ENCODE measurements around the gene MED29.

Gene MED29

GRCh38 chr19:39399668-39400050 is 8.5 kb downstream of the MED29 start:
- DNase-seq, result no peak

GRCh38 chr19:39400061-39400460 is 8.9 kb downstream of the MED29 start:
- DNase-seq, result no peak

- no peak for DNase-seq
These were observed 9.9 kb downstream of the MED29 start for GRCh38 chr19:39401070-39401548.

DNA sequence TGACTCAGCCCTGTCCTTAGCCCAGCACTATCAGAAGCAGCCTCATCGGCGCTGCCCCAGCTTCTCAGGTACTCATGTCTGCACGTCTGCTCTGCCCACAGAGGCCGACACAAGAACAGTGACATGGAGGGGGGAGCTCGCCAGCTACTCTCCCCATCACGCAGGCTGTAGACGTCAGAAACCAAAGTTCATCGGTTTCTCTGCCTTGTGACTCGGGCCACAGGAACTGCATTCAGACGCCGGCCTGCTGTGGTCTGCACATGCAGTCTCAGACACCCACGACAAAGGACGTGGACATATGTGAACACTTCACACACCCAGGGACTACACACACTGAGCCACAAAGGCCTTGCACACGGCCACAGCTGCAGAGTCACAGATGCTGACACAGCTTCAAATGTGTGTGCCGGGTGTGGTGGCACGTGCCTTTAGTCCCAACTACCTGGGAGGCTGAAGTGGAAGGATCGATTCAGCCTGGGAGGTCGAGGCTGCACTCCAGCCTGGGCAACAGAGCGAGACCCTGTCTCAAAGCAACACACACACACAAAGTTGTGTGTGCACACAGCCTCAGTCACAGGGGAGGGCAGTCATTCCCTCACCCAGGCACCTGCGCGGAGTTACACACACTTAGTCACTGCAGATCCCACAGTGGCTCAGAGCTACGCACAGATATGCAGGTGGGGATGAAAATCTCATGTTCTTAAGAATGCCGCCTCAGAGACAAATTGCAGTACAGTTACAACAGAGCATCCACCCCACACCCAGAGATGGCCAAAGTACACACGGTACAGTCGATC is 10.6 kb downstream of the MED29 start:
- DNase-seq, result peak; percentile 86

DNA sequence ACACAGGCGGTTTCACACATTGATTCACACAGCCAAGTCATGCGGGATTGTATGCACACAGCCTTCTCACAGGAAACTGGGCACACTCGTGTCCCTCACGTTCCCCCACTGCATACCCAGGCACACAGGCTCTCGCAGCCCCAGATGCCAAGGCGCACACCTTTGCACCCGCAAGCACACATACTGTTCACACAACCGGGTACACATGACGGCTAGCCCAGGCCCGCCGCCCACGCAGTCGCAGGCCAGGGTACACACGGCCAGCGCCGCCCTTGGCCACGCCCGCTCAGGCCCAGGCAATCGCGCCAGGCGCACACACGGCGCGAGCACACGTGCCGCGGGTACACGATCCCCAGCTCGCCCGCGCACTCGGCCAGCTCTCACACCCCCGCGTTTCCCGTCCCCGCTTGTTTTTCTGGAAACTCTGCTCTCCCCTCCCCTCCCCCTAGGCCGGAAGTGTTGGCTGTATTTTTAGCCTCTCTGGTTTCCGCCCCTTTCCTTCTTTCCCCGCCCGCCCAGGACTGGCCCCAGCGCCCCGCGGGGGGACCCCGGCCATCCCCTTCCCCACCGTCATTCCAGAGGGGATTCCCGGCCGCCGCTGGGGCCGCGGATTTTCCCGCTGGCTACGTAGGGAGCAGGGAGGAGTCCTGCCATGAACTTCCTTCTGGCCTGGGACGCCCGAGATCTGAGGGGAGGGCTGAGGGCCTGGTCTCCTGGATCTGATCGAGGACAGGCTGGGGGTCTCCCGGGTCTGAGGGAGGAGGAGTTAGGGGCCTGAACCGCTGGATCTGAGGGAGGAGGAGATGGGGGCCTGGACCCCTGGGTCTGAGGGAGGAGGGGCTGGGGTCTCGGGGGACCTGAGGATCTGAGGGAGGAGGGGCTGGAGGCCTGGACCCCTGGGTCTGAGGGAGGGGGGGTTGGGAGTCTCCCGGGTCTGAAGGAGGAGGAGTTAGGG is 11.4 kb downstream of the MED29 start:
- DNase-seq, result peak; percentile 84

DNA sequence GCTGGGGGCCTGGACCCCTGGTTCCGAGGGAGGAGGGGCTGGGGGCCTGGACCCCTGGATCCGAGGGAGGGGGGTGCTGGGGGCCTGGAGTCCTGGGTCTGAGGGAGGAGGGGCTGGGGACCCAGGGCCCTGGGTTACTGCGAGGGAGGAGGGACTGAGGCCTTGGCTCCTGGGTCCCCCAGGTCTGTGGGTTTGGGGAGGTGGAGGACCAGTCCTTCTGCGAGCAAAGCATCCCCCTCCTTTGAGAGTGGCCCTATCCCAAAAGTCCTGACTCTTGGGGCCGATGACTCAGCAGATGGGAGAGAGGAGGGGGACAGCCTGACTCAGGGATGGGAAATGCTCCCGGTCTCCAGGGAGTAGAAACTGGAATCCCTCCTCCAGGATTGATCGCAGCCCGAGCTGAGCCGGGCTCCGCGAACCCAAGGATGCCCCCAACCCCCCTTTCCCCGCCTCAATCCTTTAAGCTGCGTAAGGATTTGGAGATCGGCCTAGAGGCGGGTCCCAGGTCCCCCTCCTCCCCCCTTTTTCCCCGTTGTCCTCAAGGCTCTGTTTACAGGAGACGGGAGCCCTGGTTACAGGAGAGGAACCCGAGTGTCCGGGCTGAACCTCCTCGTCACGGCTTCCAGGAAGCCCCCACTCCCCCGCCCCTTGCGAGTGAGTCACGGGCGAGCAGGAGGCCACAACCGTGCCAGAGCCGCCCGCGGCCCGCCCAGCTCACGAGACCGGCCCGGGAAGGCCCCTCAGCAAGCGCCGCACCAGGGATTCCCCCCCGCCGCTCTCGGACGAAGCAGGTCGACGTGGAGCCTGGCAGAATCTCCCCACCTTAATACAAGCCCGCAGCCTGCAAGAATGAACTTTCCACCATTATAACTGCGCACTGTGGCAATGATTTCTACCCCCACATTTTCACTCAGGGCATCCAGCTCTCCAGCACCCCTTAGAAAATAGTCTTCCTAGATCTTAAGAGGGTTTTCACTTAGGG is 12.4 kb downstream of the MED29 start:
- peak; percentile 98 for DNase-seq

GRCh38 chr19:39405261-39405957 is 14.2 kb downstream of the MED29 start:
- no peak for DNase-seq

DNA sequence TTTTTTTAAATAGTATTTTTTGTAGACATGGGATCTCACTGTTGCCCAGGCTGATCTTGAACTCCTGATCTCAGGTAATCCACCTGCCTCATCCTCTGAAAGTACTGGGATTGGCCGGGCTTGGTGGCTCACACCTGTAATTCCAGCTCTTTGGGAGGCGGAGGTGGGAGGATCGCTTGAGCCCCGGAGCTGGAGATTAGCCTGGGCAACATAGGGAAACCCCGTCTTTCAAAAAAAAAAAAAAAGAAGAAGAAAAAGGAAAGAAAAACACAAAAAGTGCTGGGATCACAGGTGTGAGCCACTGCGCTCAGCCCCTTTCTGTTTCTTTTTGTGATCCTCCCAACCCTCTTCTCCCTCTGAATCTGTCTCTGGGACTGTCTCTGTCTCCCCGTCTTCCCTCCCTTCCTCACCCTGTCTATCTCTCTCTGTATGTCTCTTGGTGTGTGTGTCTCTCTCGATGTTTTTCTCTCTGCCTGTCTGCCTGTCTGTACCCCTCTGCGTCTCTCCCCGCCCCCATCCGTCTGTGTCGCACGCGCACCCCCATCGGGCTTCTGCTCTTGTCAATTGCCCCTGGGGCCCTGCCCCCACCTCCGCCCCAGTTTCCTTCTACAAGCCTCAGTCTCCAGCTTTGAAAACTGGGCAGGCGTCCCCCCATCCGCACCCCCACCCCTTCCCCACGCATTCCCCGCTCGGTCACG is 14.9 kb downstream of the MED29 start:
- peak; percentile 93 for DNase-seq

DNA sequence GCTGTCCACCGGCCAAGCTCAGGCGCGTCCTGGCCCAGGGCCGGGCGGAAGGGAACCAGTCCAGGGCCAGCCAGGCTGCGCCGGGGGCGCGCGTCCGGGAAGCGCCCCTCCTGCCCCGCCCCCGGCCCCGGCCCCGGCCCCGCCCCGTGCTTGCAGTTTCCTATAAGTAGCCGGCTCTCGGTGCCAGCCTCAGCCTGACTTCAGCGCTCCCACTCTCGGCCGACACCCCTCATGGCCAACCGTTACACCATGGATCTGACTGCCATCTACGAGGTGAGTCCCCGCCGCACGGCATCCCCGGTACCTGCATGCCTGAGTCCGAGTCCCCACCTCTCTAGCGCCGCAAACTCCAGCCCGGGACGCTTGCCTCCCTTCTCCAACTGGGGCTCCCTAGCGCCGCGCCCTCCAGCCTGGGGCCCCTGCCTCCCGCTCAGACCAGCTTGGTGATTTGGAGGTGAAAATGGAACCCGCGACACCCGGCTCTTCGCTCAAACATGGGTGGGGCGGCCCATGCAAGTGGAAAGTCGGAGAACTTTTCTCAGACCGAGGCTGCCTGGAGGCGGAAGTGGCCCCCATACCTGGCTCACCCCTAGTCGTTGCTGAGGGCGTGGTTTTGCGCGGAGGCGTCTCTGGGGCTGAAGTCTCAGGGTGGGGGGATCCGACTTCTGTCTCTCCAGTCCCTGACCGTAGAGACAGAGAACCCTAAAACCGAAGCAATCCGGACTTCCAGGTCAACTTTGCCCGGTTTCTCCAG is 15.7 kb downstream of the MED29 start, which contains the start of gene ZFP36:
ZFP36 (plus strand) TSS at position 192 of the 754 bp plus-strand sequence; CDS start at position 250, 58 bp downstream.
- DNase-seq, result peak; percentile 90

- no peak for DNase-seq
These were observed 16.2 kb downstream of the MED29 start for GRCh38 chr19:39407410-39407659.

GRCh38 chr19:39407660-39408391 is 16.6 kb downstream of the MED29 start:
- DNase-seq, result peak; percentile 64

GRCh38 chr19:39408392-39409207 is 17.4 kb downstream of the MED29 start:
- peak; percentile 46 for DNase-seq

GRCh38 chr19:39409208-39410016 is 18.2 kb downstream of the MED29 start:
- DNase-seq, result peak; percentile 94

- peak; percentile 82 for DNase-seq
These were observed 19.0 kb downstream of the MED29 start for GRCh38 chr19:39410017-39410830.

GRCh38 chr19:39410831-39411080 is 19.6 kb downstream of the MED29 start:
- DNase-seq, result no peak

GRCh38 chr19:39411081-39411831 is 20.1 kb downstream of the MED29 start:
- DNase-seq, result peak; percentile 49

GRCh38 chr19:39411832-39412099 is 20.6 kb downstream of the MED29 start:
- peak; percentile 93 for DNase-seq
